ENCODE data around the gene BPHL.

The BPHL gene

GRCh38 chr6:3139090-3139903 is 20.8 kb downstream of the BPHL start:
- DNase-seq (ENCODE audit: extremely low read depth, insufficient read length): peak; percentile 26
- TF ChIP-seq CTCF (IDR thresholded peaks at IDR 0.05; ENCODE audit: insufficient read depth, low read length, poor library complexity, severe bottlenecking): no peak
- no peaks in the 10 kb centered on the region; the same call in none of the 2 replicates for H3K36me3 ChIP-seq (ENCODE audit: control insufficient read depth, insufficient read depth, low read length)
- no peaks in the 10 kb centered on the region for H3K27me3 ChIP-seq (replicated peaks; ENCODE audit: control insufficient read depth, insufficient read depth, low read length)
- no peak overlapping the region for H3K4me3 ChIP-seq (replicated peaks; ENCODE audit: low read depth, low read length)

GRCh38 chr6:3140201-3140600 is 21.7 kb downstream of the BPHL start:
- no peak for TF ChIP-seq CTCF (IDR thresholded peaks at IDR 0.05; ENCODE audit: insufficient read depth, low read length, poor library complexity, severe bottlenecking)
- no peak overlapping the region for H3K4me3 ChIP-seq (replicated peaks; ENCODE audit: low read depth, low read length)
- DNase-seq (ENCODE audit: extremely low read depth, insufficient read length): no peak
- H3K27me3 ChIP-seq (replicated peaks; ENCODE audit: control insufficient read depth, insufficient read depth, low read length): no peaks in the 10 kb centered on the region
- H3K36me3 ChIP-seq (ENCODE audit: control insufficient read depth, insufficient read depth, low read length): no peaks in the 10 kb centered on the region; the same call in none of the 2 replicates

GRCh38 chr6:3142536-3142935 is 24.0 kb downstream of the BPHL start:
- Histone ChIP-seq H3K27me3 (replicated peaks; ENCODE audit: control insufficient read depth, insufficient read depth, low read length) (no peaks in the 10 kb centered on the region), H3K36me3 (ENCODE audit: control insufficient read depth, insufficient read depth, low read length) (no peaks in the 10 kb centered on the region; the same call in 1 of the 2 replicates), H3K4me3 (replicated peaks; ENCODE audit: low read depth, low read length) (no peak overlapping the region)
- no peak for DNase-seq (ENCODE audit: extremely low read depth, insufficient read length)
- no peak for TF ChIP-seq CTCF (IDR thresholded peaks at IDR 0.05; ENCODE audit: insufficient read depth, low read length, poor library complexity, severe bottlenecking)

GRCh38 chr6:3143158-3143557 is 24.6 kb downstream of the BPHL start:
- no peak overlapping the region for H3K4me3 ChIP-seq (replicated peaks; ENCODE audit: low read depth, low read length)
- no peak for TF ChIP-seq CTCF (IDR thresholded peaks at IDR 0.05; ENCODE audit: insufficient read depth, low read length, poor library complexity, severe bottlenecking)
- no peaks in the 10 kb centered on the region for H3K27me3 ChIP-seq (replicated peaks; ENCODE audit: control insufficient read depth, insufficient read depth, low read length)
- no peaks in the 10 kb centered on the region; the same call in 1 of the 2 replicates for H3K36me3 ChIP-seq (ENCODE audit: control insufficient read depth, insufficient read depth, low read length)
- DNase-seq (ENCODE audit: extremely low read depth, insufficient read length): no peak

GRCh38 chr6:3144571-3144970 is 26.1 kb downstream of the BPHL start:
- H3K36me3 ChIP-seq (ENCODE audit: control insufficient read depth, insufficient read depth, low read length): no peaks in the 10 kb centered on the region; the same call in 1 of the 2 replicates
- no peak for TF ChIP-seq CTCF (IDR thresholded peaks at IDR 0.05; ENCODE audit: insufficient read depth, low read length, poor library complexity, severe bottlenecking)
- no peak overlapping the region for H3K4me3 ChIP-seq (replicated peaks; ENCODE audit: low read depth, low read length)
- H3K27me3 ChIP-seq (replicated peaks; ENCODE audit: control insufficient read depth, insufficient read depth, low read length): no peaks in the 10 kb centered on the region
- DNase-seq (ENCODE audit: extremely low read depth, insufficient read length): no peak
